ENCODE data around the gene ZMYND10.

GRCh38 chr3:50297384-50297775 lies 48.2 kb downstream of the ZMYND10 start:
- TF ChIP-seq CTCF (IDR thresholded peaks at IDR 0.05; ENCODE audit: insufficient read depth, low read depth, low read length) (no peak), EZH2 (IDR thresholded peaks at IDR 0.05; ENCODE audit: insufficient read depth, low read length) (no peak)

Data from astrocyte (in vitro differentiated cells and primary cell).